Upper lobe of left lung (tissue), 4 donors: Measurements from ENCODE around the gene PDE8A.

Experiments used
- CTCF ChIP-seq, 6 experiments: fragments of 450-650 bp in 4 of 6; fragments of 200-600 bp in 2 of 6; sonication (generic) in 2 of 6; IDR thresholded peaks; one replicate each; pipeline ENCODE4 v1.5.1; 2016 to 2019; ENCODE audit warnings: antibody characterized with exemption in 6 of 6
- POLR2AphosphoS5 ChIP-seq, 2 donors: sonication (generic); formaldehyde crosslinking; IDR thresholded peaks; one replicate each; pipeline ENCODE4 v1.5.1; 2017; ENCODE audit warnings: antibody characterized with exemption in 2 of 2

- TF ChIP-seq CTCF (IDR thresholded peaks at IDR 0.05) (no peak), POLR2AphosphoS5 (IDR thresholded peaks at IDR 0.05) (no peak)
Measured at GRCh38 chr15:85063088-85063487, 81.4 kb downstream of the PDE8A start.
